ENCODE data around the gene CDYL2. TPM values are rescaled to one million over a fixed set of nuclear protein-coding genes. Genes with fewer than 3 reads are reported as not detected.

The CDYL2 gene
- total and polyA plus RNA-seq, 7 donors: 0.23 to 2.2 (median 1.0) TPM

DNA sequence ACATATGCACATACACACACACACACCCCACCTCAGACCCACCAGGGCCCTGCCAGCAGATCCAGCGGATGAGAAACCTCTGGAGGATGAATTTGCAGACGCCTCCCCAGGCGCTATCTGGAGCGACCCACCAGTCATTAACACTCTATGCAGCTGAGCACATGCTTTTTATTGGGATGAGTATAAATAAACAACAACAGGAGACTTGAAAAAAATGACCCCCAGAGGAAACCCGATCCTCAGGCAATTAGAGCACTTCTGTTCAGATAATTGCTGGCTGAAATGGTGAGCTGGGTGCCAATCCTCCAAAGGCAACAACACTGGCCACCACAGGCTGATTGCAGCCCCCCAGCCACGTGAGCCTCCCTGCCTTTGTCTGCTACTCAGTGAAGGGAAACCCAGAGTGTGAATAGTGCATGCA is 230.7 kb downstream of the CDYL2 start:
- Histone ChIP-seq H3K9me3 (no peaks in the 10 kb centered on the region), H3K4me3 (no peak overlapping the region), H3K36me3 (ENCODE audit: insufficient read depth in 1 of 2, low read depth in 1 of 2) (no peaks in the 10 kb centered on the region), H3K4me1 (no peaks in the 10 kb centered on the region), H3K27me3 (ENCODE audit: insufficient read depth in 3 of 3, low read length in 2 of 3) (peaks cover 0 to 4% (median 0%) of the 10 kb centered on the region in 3 donors), H3K27ac (no peak overlapping the region)
- DNase-seq: no peak
- intact Hi-C loops (cut with DNase I): no loop called here
- 32 to 34% (median 32%) methylated on average over 6 of the region's 6 CpGs for WGBS, 3 donors
- ATAC-seq: no peak
- TF ChIP-seq, protein P1, sequence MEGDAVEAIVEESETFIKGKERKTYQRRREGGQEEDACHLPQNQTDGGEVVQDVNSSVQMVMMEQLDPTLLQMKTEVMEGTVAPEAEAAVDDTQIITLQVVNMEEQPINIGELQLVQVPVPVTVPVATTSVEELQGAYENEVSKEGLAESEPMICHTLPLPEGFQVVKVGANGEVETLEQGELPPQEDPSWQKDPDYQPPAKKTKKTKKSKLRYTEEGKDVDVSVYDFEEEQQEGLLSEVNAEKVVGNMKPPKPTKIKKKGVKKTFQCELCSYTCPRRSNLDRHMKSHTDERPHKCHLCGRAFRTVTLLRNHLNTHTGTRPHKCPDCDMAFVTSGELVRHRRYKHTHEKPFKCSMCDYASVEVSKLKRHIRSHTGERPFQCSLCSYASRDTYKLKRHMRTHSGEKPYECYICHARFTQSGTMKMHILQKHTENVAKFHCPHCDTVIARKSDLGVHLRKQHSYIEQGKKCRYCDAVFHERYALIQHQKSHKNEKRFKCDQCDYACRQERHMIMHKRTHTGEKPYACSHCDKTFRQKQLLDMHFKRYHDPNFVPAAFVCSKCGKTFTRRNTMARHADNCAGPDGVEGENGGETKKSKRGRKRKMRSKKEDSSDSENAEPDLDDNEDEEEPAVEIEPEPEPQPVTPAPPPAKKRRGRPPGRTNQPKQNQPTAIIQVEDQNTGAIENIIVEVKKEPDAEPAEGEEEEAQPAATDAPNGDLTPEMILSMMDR (IDR thresholded peaks at IDR 0.05): no peak

DNA sequence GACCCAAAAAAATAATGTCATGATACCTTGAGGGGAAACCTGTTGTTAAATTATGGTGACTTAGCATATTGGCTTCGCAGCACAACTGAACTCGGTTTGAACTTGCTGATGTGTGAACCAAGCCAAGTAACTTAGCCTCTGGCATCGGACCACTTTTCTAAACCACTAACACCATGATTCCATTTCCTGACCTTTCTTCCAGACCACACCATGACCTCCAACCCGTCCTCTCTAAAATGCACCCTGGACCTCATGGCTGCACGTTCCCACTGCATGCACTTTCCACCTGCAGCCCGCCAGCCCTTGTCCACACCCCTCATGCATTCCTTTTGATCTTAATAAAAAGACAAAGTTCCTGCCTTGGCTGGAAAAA is 234.3 kb downstream of the CDYL2 start:
- no peaks in the 10 kb centered on the region for H3K9me3 ChIP-seq
- 46 to 47% (median 47%) methylated on average over 6 of the region's 6 CpGs for WGBS, 3 donors
- ATAC-seq: no peak
- TF ChIP-seq, protein P1 (IDR thresholded peaks at IDR 0.05): no peak
- H3K27ac ChIP-seq: no peak overlapping the region
- H3K4me3 ChIP-seq: no peak overlapping the region
- intact Hi-C loops (cut with DNase I): no loop called here
- H3K36me3 ChIP-seq (ENCODE audit: insufficient read depth in 1 of 2, low read depth in 1 of 2): no peaks in the 10 kb centered on the region
- H3K27me3 ChIP-seq (ENCODE audit: insufficient read depth in 3 of 3, low read length in 2 of 3): peaks cover 0 to 4% (median 0%) of the 10 kb centered on the region in 3 donors
- H3K4me1 ChIP-seq: no peaks in the 10 kb centered on the region
- no peak for DNase-seq

DNA sequence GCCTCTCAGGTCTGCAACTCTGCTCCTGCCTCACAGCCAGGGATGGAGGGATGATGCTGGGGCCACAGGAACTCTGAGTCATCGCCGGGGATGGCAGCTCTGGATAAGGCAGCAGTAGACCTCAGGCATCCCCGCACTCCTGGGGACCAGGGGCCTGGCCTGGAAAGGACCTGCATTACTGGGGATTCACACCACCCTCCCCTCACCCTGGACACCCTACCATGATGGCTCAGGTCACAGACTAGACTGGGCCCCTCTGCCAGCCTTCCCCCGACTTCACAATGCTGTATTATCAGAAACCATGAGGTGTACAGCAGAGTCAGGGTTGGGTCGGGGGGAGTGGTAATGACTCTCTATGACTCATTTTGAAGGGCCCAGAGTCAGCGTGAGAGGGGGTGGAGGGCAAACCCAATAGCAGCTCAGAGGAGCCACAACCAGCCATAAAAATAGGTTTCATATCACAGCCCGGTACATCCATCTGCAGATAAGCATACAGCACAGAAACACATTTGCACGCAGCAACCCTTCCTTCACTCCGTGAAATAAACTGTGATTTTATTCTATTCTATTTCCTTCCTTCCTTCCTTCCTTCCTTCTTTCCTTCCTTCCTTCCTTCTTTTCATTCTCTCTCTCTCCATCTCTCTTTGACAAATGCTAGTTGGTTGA is 234.8 kb downstream of the CDYL2 start:
- H3K27me3 ChIP-seq (ENCODE audit: insufficient read depth in 3 of 3, low read length in 2 of 3): peaks cover 0 to 4% (median 0%) of the 10 kb centered on the region in 3 donors
- H3K4me3 ChIP-seq: no peak overlapping the region
- no peaks in the 10 kb centered on the region for H3K4me1 ChIP-seq
- 71 to 84% (median 72%) methylated on average over 9 of the region's 9 CpGs for WGBS, 3 donors
- H3K9me3 ChIP-seq: no peaks in the 10 kb centered on the region
- DNase-seq (no peak), ATAC-seq (no peak)
- H3K36me3 ChIP-seq (ENCODE audit: insufficient read depth in 1 of 2, low read depth in 1 of 2): no peaks in the 10 kb centered on the region
- intact Hi-C loops (cut with DNase I): no loop called here
- H3K27ac ChIP-seq: no peak overlapping the region
- TF ChIP-seq, protein P1 (IDR thresholded peaks at IDR 0.05): no peak

DNA sequence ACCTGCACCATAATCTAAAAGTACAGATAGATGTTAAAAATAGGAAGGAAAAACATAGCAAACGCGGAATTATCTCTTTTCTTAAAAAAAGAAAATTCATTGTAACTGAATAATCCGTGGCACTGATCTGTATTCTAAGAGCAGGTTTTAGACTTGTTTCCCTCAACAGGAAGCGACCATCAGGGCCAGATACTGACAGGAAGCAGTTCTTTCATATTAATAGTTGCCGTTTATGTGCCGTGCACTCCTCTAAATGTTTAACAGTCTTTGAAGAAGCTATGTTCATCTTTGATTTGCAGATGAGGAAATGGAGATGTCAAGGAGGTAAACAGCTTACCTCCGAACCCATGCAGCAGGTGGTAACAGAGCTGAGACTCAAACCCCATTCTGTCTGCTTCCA is 240.0 kb downstream of the CDYL2 start:
- Histone ChIP-seq H3K27me3 (ENCODE audit: insufficient read depth in 3 of 3, low read length in 2 of 3) (peaks cover 0 to 3% (median 2%) of the 10 kb centered on the region in 3 donors), H3K4me3 (no peak overlapping the region), H3K9me3 (no peaks in the 10 kb centered on the region), H3K4me1 (no peaks in the 10 kb centered on the region), H3K36me3 (ENCODE audit: insufficient read depth in 1 of 2, low read depth in 1 of 2) (no peaks in the 10 kb centered on the region), H3K27ac (no peak overlapping the region)
- DNase-seq: no peak
- ATAC-seq: no peak
- whole genome bisulfite sequencing, 3 donors: 64 to 75% (median 65%) methylated on average over 7 of the region's 7 CpGs
- intact Hi-C loops (cut with DNase I): no loop called here
- TF ChIP-seq, protein P1 (IDR thresholded peaks at IDR 0.05): no peak

GRCh38 chr16:80563066-80563465 is 241.3 kb downstream of the CDYL2 start:
- no peak for ATAC-seq
- Histone ChIP-seq H3K36me3 (ENCODE audit: insufficient read depth in 1 of 2, low read depth in 1 of 2) (no peaks in the 10 kb centered on the region), H3K4me3 (no peak overlapping the region), H3K27ac (no peak overlapping the region), H3K9me3 (no peaks in the 10 kb centered on the region), H3K27me3 (ENCODE audit: insufficient read depth in 3 of 3, low read length in 2 of 3) (peaks cover 0 to 3% (median 2%) of the 10 kb centered on the region in 3 donors), H3K4me1 (no peaks in the 10 kb centered on the region)
- no peak for DNase-seq
- TF ChIP-seq, protein P1 (IDR thresholded peaks at IDR 0.05): no peak
- WGBS, 3 donors: 59 to 65% (median 60%) methylated on average over 3 of the region's 3 CpGs
- intact Hi-C loops (cut with DNase I): no loop called here
